GM12878 (cell line): ENCODE measurements around the gene CALHM1. TPM values are rescaled to one million over a fixed set of nuclear protein-coding genes. Genes with fewer than 3 reads are reported as not detected.

Experiments
- BCLAF1 ChIP-seq: fragments of 450-650 bp; IDR thresholded peaks from 2 replicates; pipeline ENCODE4 v1.6.1; 2017; ENCODE audit warnings: antibody characterized with exemption, mild to moderate bottlenecking, moderate library complexity
- BMI1 ChIP-seq: fragments of 450-650 bp; IDR thresholded peaks from 2 replicates; pipeline ENCODE4 v1.6.1; 2016; ENCODE audit warnings: mild to moderate bottlenecking, moderate library complexity, borderline replicate concordance
- CBX5 ChIP-seq: sonication (generic); IDR thresholded peaks from 2 replicates; pipeline ENCODE4 v1.6.1; 2016; ENCODE audit warnings: low read depth, moderate library complexity, mild to moderate bottlenecking, inconsistent platforms
- CREM ChIP-seq: IDR thresholded peaks from 2 replicates; pipeline ENCODE4 v1.6.1; 2014; ENCODE audit warnings: antibody characterized with exemption, low read depth
- CTCF ChIP-seq, 3 experiments: IDR thresholded peaks in 2 of 3; conservative IDR thresholded peaks in 1 of 3; 2 replicates each; pipeline ENCODE4 v1.5.1; 2011; ENCODE audit warnings: low read depth in 3 of 3, low read length in 3 of 3, mild to moderate bottlenecking in 3 of 3, control low read depth in 2 of 3, moderate library complexity in 2 of 3, inconsistent platforms in 1 of 3, mixed read lengths in 1 of 3; ENCODE audit not compliant: control insufficient read depth in 2 of 3, insufficient read depth in 1 of 3; ENCODE audit errors: extremely low read depth in 1 of 3
- EZH2 ChIP-seq: IDR thresholded peaks from 2 replicates; pipeline ENCODE4 v1.6.1; 2012; ENCODE audit warnings: low read depth, mild to moderate bottlenecking, control low read depth, inconsistent platforms, low read length, borderline replicate concordance; ENCODE audit not compliant: control insufficient read depth
- HDGF ChIP-seq: fragments of 450-650 bp; IDR thresholded peaks from 2 replicates; pipeline ENCODE4 v1.6.1; 2016; ENCODE audit warnings: antibody characterized with exemption
- RUNX3 ChIP-seq: IDR thresholded peaks from 2 replicates; pipeline ENCODE4 v1.6.1; 2012; ENCODE audit warnings: low read length, inconsistent platforms
- SIN3A ChIP-seq: IDR thresholded peaks from 2 replicates; pipeline ENCODE4 v1.6.1; 2012; ENCODE audit warnings: low read depth, low read length, improper control_type of control experiment
- SMC3 ChIP-seq: IDR thresholded peaks from 2 replicates; pipeline ENCODE4 v1.6.1; 2011; ENCODE audit warnings: low read length, improper control_type of control experiment, borderline replicate concordance
- STAT3 ChIP-seq: IDR thresholded peaks from 2 replicates; pipeline ENCODE4 v1.6.1; 2011; ENCODE audit warnings: low read depth, low read length, improper control_type of control experiment
- TBL1XR1 ChIP-seq: IDR thresholded peaks from 2 replicates; pipeline ENCODE4 v1.6.1; 2012; ENCODE audit warnings: low read depth, low read length, improper control_type of control experiment
- USF1 ChIP-seq: IDR thresholded peaks from 2 replicates; pipeline ENCODE4 v1.6.1; 2011; ENCODE audit warnings: borderline replicate concordance, low read depth, mild to moderate bottlenecking, moderate library complexity, mixed read lengths, low read length; ENCODE audit not compliant: insufficient read depth; ENCODE audit errors: extremely low read length
- ZBTB4 ChIP-seq: fragments of 450-650 bp; formaldehyde crosslinking; IDR thresholded peaks from 2 replicates; pipeline ENCODE4 v1.4.0; 2022; ENCODE audit warnings: mild to moderate bottlenecking, moderate library complexity
- ZNF592 ChIP-seq: fragments of 450-650 bp; IDR thresholded peaks from 2 replicates; pipeline ENCODE4 v1.6.1; 2017; ENCODE audit warnings: mild to moderate bottlenecking, moderate library complexity
- ZZZ3 ChIP-seq: IDR thresholded peaks from 2 replicates; pipeline ENCODE4 v1.6.1; 2011; ENCODE audit warnings: low read depth; ENCODE audit not compliant: control insufficient read depth, insufficient read length
- polyA plus RNA-seq, 11 experiments: library from polyadenylated mRNA; depleted of rRNA in 4 of 11; unstranded in 6 of 11; stranded (reverse) in 5 of 11; fragments of >200 nt; fragmentation: Nextera tagmentation in 4 of 11; fragmentation: Illumina TruSeq in 1 of 11; extraction: Ambion mirVana in 4 of 11; extraction: Trizol in 1 of 11; gene quantifications; 1 replicate in 1 of 11; 2 replicates in 10 of 11; pipeline versions ENCODE4 v1.2.1 to v1.2.3, GENCODE V29; 2011 to 2016; ENCODE audit warnings: inconsistent platforms in 2 of 11, missing spikeins in 2 of 11, low read depth in 1 of 11
- total RNA-seq, 4 experiments: library from RNA; depleted of rRNA in 3 of 4; stranded (reverse); fragments of >200 nt in 3 of 4; fragmentation: Illumina TruSeq in 1 of 4; extraction: Trizol in 1 of 4; gene quantifications; 2 replicates each; pipeline versions ENCODE4 v1.2.1 to v1.2.3, GENCODE V29; 2013 to 2021

The CALHM1 gene
- total and polyA plus RNA-seq, 10 of the 15 experiments (the other 5 are each of a cell fraction or from before 2014, with no cell fraction given) = 0.05 to 1.7 (median 0.17) TPM

- no peak for TF ChIP-seq EZH2
- TF ChIP-seq RUNX3 = no peak
- TF ChIP-seq ZZZ3 = no peak
- no peak for TF ChIP-seq TBL1XR1
- no peak for TF ChIP-seq ZNF592
- TF ChIP-seq CTCF (IDR thresholded peaks at IDR 0.05 in 2 of 3, conservative IDR thresholded peaks at IDR 0.05 in 1 of 3; ENCODE audit: control insufficient read depth in 2 of 3, extremely low read depth in 1 of 3, insufficient read depth in 1 of 3, low read depth in 3 of 3, low read length in 3 of 3) = peak; percentile 55 to 80 (median 67)
- TF ChIP-seq STAT3 = no peak
- no peak for TF ChIP-seq BMI1
- no peak for TF ChIP-seq CBX5
- no peak for TF ChIP-seq SIN3A
- TF ChIP-seq CREM = no peak
- TF ChIP-seq HDGF = peak; percentile 70; the same call in 1 of the 2 replicates
- TF ChIP-seq BCLAF1 = no peak
- peak; percentile 74; the same call in 1 of the 2 replicates for TF ChIP-seq SMC3
- TF ChIP-seq ZBTB4 (CRISPR knock-in tag) = no peak
- TF ChIP-seq USF1 = no peak
Measured at GRCh38 chr10:103476046-103476768, 17.5 kb upstream of the CALHM1 start (continued).
